ENCODE results near the gene KCP. TPM values are rescaled to one million over a fixed set of nuclear protein-coding genes. Genes with fewer than 3 reads are reported as not detected.

The KCP gene
- total RNA-seq, 1 donor from 2014 or later = 1.5 TPM

DNA sequence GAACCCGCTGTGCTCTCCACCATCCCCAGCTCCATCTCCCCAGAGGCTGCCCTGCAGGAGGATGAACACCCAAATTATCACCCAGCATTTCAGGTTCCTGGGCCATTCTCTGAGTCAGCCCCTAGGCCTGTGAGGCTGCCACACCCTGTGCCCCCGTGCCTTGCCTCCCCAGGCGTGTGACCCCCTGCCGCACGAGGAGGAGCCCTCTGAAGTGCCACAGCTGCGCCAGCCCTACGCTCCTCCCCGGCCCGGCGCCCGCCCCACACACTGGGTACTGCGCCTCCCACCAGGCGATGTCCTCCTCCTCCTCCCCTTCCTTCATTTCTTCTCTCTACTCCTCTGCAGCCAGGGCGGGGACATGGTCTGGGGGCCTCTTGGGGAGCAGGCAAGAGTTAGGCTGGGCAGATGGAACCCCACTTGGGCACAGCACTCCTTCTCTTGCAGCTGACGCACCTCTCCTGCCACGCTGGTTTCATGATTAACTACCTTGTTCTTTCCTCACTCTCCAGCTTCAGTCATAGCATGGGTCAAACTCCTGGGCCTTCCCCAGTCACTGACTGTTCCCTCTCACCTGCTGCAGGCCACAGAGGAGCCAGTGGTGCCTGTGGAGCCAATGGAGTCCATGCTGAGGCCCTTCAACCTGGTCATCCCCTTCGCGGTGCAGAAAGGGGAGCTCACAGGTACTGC is 60.6 kb downstream of the KCP start:
- Mint-ChIP-seq H3K4me3 (ENCODE audit: unreplicated experiment) (no peak overlapping the region), H3K36me3 (ENCODE audit: low read depth) (peaks cover 39% of the 10 kb centered on the region), H3K4me1 (ENCODE audit: low read depth) (no peaks in the 10 kb centered on the region), H3K27ac (ENCODE audit: unreplicated experiment) (no peak overlapping the region), H3K27me3 (ENCODE audit: low read depth) (no peaks in the 10 kb centered on the region), H3K9me3 (ENCODE audit: low read depth) (no peaks in the 10 kb centered on the region)
- TF ChIP-seq, protein P1, sequence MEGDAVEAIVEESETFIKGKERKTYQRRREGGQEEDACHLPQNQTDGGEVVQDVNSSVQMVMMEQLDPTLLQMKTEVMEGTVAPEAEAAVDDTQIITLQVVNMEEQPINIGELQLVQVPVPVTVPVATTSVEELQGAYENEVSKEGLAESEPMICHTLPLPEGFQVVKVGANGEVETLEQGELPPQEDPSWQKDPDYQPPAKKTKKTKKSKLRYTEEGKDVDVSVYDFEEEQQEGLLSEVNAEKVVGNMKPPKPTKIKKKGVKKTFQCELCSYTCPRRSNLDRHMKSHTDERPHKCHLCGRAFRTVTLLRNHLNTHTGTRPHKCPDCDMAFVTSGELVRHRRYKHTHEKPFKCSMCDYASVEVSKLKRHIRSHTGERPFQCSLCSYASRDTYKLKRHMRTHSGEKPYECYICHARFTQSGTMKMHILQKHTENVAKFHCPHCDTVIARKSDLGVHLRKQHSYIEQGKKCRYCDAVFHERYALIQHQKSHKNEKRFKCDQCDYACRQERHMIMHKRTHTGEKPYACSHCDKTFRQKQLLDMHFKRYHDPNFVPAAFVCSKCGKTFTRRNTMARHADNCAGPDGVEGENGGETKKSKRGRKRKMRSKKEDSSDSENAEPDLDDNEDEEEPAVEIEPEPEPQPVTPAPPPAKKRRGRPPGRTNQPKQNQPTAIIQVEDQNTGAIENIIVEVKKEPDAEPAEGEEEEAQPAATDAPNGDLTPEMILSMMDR (IDR thresholded peaks at IDR 0.05) = no peak
- DNase-seq (ENCODE audit: low spot score) = no peak

DNA sequence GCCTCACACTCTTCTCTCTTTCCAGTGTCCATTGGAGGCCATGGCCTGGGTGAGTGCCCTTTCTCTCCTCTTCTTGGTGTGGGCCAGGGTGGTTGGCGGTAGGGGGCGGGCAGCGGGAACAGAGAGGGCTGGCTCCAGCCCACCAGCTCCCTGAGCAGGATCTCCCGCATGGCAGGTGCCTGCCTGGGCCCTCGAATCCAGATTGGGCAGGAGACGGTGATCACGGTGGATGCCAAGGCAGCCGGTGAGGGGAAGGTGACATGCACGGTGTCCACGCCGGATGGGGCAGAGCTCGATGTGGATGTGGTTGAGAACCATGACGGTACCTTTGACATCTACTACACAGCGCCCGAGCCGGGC is 61.4 kb downstream of the KCP start:
- Mint-ChIP-seq H3K27me3 (ENCODE audit: low read depth) (no peaks in the 10 kb centered on the region), H3K27ac (ENCODE audit: unreplicated experiment) (no peak overlapping the region), H3K4me1 (ENCODE audit: low read depth) (no peaks in the 10 kb centered on the region), H3K4me3 (ENCODE audit: unreplicated experiment) (no peak overlapping the region), H3K9me3 (ENCODE audit: low read depth) (no peaks in the 10 kb centered on the region), H3K36me3 (ENCODE audit: low read depth) (peaks cover 44% of the 10 kb centered on the region)
- no peak for DNase-seq (ENCODE audit: low spot score)
- TF ChIP-seq, protein P1 (IDR thresholded peaks at IDR 0.05) = no peak

DNA sequence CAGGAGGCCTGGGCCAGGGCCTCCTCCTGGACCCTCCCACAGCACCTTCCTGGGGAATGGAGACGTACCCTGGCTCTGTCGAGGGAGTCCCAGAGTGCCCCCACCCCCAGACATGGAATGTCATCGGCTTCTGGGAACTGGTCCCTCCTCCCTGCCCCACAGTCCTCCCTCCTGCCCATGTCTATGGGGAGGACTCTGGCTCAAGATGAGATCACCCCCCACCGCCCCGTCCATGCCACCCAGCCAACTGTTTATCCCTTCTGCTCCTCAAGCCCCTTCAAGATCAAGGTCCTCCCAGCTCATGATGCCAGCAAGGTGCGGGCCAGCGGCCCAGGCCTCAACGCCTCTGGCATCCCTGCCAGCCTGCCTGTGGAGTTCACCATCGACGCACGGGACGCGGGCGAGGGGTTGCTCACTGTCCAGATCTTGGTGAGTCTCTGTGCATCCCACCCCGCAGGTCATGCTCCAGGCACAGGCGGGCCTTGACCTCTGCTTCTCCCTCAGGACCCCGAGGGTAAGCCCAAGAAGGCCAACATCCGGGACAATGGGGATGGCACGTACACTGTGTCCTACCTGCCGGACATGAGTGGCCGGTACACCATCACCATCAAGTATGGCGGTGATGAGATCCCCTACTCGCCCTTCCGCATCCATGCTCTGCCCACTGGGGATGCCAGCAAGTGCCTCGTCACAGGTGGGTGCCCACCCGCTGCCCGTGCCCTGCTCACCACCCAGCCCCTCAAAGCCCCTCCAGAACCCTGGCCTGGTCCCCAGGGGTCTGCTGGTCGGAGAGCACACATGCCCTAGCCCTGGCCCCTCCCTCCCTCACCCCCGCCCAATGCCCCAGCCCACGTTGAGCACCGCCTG is 62.0 kb downstream of the KCP start:
- Mint-ChIP-seq H3K27me3 (ENCODE audit: low read depth) (no peaks in the 10 kb centered on the region), H3K27ac (ENCODE audit: unreplicated experiment) (no peak overlapping the region), H3K4me1 (ENCODE audit: low read depth) (no peaks in the 10 kb centered on the region), H3K4me3 (ENCODE audit: unreplicated experiment) (no peak overlapping the region), H3K36me3 (ENCODE audit: low read depth) (peaks cover 46% of the 10 kb centered on the region), H3K9me3 (ENCODE audit: low read depth) (no peaks in the 10 kb centered on the region)
- no peak for DNase-seq (ENCODE audit: low spot score)
- TF ChIP-seq, protein P1 (IDR thresholded peaks at IDR 0.05) = no peak

DNA sequence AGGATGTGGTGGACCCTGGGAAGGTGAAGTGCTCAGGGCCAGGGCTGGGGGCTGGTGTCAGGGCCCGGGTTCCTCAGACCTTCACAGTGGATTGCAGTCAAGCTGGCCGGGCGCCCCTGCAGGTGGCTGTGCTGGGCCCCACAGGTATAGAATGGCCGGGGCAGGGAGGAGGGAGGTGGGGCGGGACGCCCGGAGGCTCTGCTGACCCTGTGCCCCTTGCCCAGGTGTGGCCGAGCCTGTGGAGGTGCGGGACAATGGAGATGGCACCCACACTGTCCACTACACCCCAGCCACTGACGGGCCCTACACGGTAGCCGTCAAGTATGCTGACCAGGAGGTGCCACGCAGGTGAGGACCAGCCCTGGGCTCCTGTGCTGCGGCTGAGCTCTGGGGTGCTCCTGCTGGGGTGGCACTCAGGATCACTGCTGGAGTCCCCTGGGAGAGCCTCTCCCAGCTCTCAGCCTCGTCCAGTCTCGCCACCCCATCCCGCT is 62.7 kb downstream of the KCP start:
- DNase-seq (ENCODE audit: low spot score) = no peak

More for the DNA sequence above, 62.7 kb downstream of the KCP start:
- H3K36me3 Mint-ChIP-seq (ENCODE audit: low read depth) = peaks cover 42% of the 10 kb centered on the region
- TF ChIP-seq, protein P1 (IDR thresholded peaks at IDR 0.05) = no peak
- H3K27ac Mint-ChIP-seq (ENCODE audit: unreplicated experiment) = no peak overlapping the region
- H3K9me3 Mint-ChIP-seq (ENCODE audit: low read depth) = no peaks in the 10 kb centered on the region
- no peak overlapping the region for H3K4me3 Mint-ChIP-seq (ENCODE audit: unreplicated experiment)
- no peaks in the 10 kb centered on the region for H3K27me3 Mint-ChIP-seq (ENCODE audit: low read depth)
- H3K4me1 Mint-ChIP-seq (ENCODE audit: low read depth) = no peaks in the 10 kb centered on the region

All from chondrocyte (in vitro differentiated cells).